ENCODE measurements around the gene ZNF621. TPM values are rescaled to one million over a fixed set of nuclear protein-coding genes. Genes with fewer than 3 reads are reported as not detected.

ZNF621 gene
- total RNA-seq, 1 experiment from 2014 or later: 9.9 TPM

Other genes with a start within 250 kb of the ZNF621 start
- 15.1 and 18.1 TPM in 2 replicates for gene EIF1B, start 215.3 kb upstream of the ZNF621 start, total RNA-seq (2014; rRNA removed; shearing (Covaris generic))
- gene ENTPD3, start 137.8 kb upstream of the ZNF621 start, total RNA-seq (2014; rRNA removed; shearing (Covaris generic)): 4.2 TPM in 1 of 2 replicates, not detected in the other
- 374 and 444 TPM in 2 replicates for gene RPL14, start 67.6 kb upstream of the ZNF621 start, total RNA-seq (2014; rRNA removed; shearing (Covaris generic))
- 1.1 and 1.7 TPM in 2 replicates for gene ZNF619, start 47.8 kb upstream of the ZNF621 start, total RNA-seq (2014; rRNA removed; shearing (Covaris generic))
- 2.8 and 3.5 TPM in 2 replicates for gene ZNF620, start 18.9 kb upstream of the ZNF621 start, total RNA-seq (2014; rRNA removed; shearing (Covaris generic))